AG08395 (cell line): ENCODE results near the gene CCDC71.
A peak's percentile ranks its signal among the peaks of the same experiment; 100 is the strongest.

Source experiments
- DNase-seq: peaks from one replicate; pipeline ENCODE4 v3.0.0; 2012; ENCODE audit warnings: mixed read lengths, low spot score

CCDC71 gene

GRCh38 chr3:49131040-49131439, 35.1 kb downstream of the CCDC71 start:
- no peak for DNase-seq

GRCh38 chr3:49124991-49125670, 41.0 kb downstream of the CCDC71 start:
- no peak for DNase-seq

GRCh38 chr3:49124203-49124602, 41.9 kb downstream of the CCDC71 start:
- no peak for DNase-seq

GRCh38 chr3:49123687-49124086, 42.4 kb downstream of the CCDC71 start:
- DNase-seq = no peak

GRCh38 chr3:49122886-49123545, 43.1 kb downstream of the CCDC71 start:
- DNase-seq = no peak

- DNase-seq = no peak
Measured at GRCh38 chr3:49122451-49122850, 43.7 kb downstream of the CCDC71 start.

- DNase-seq = no peak
Measured at GRCh38 chr3:49122022-49122421, 44.1 kb downstream of the CCDC71 start.

GRCh38 chr3:49121132-49121736, 44.9 kb downstream of the CCDC71 start:
- DNase-seq = no peak

- peak; percentile 96 for DNase-seq
Measured at GRCh38 chr3:49120438-49121131, 45.5 kb downstream of the CCDC71 start, which contains the start of gene USP19. Gene USP19, minus strand, starts transcription at chr3:49120823. Its CDS starts 1,678 bp downstream, at chr3:49119145.

- DNase-seq = peak; percentile 13
Measured at GRCh38 chr3:49120096-49120437, 46.1 kb downstream of the CCDC71 start.

- peak; percentile 29 for DNase-seq
Measured at GRCh38 chr3:49119439-49119838, 46.7 kb downstream of the CCDC71 start.

GRCh38 chr3:49119036-49119435, 47.1 kb downstream of the CCDC71 start:
- no peak for DNase-seq
